Endothelial cell of umbilical vein (primary cell): ENCODE data around the gene FBXO9. TPM values are rescaled to one million over a fixed set of nuclear protein-coding genes. Genes with fewer than 3 reads are reported as not detected.

ENCODE experiments used
- BruUV-seq: library from RNA; stranded (reverse); fragments of 400-500 nt; replicated peaks from 2 replicates; lab custom pipeline; 2021; lab: Mats Ljungman, UMichigan
- CTCF ChIA-PET: fragments of 300-600, 350-600 bp; sonication (Branson Sonifier 250); formaldehyde crosslinking; loops from one replicate; lab custom pipeline; 2021; ENCODE audit warnings: antibody characterized with exemption, inconsistent platforms; lab: Charles Lee
- POLR2A ChIA-PET: fragments of 300-600, 350-600 bp; sonication (Branson Sonifier 250); formaldehyde crosslinking; loops from one replicate; lab custom pipeline; 2021; ENCODE audit warnings: antibody characterized with exemption, inconsistent platforms; lab: Charles Lee
- DNase-seq: peaks from one replicate; pipeline ENCODE4 v3.0.0-alpha.2; 2011; ENCODE audit warnings: low read depth, low spot score
- FAIRE-seq: peaks from 2 replicates; lab custom pipeline; 2011; peaks lifted over from hg19 to GRCh38; lab: Jason Lieb, UNC
- H2AFZ ChIP-seq: 2 replicates; pipeline ENCODE4 v1.6.0; 2012; ENCODE audit warnings: low read depth, low read length, control low read depth, inconsistent platforms
- H3K27ac ChIP-seq: 2 replicates; pipeline ENCODE4 v1.5.1; 2011; ENCODE audit warnings: low read depth, mild to moderate bottlenecking, control low read depth, low read length, moderate library complexity; ENCODE audit not compliant: insufficient read depth
- H3K27me3 ChIP-seq, 2 experiments: 2 replicates each; pipeline versions ENCODE4 v1.6.0 to v1.6.1; 2011; ENCODE audit warnings: low read length in 2 of 2, mixed read lengths in 1 of 2; ENCODE audit not compliant: control insufficient read depth in 2 of 2, insufficient read depth in 2 of 2
- H3K36me3 ChIP-seq, 2 experiments: 2 replicates in 1 of 2; 3 replicates in 1 of 2; pipeline ENCODE4 v1.5.1; 2011; ENCODE audit warnings: low read length in 2 of 2, mild to moderate bottlenecking in 1 of 2, moderate library complexity in 1 of 2; ENCODE audit not compliant: control insufficient read depth in 2 of 2, insufficient read depth in 2 of 2; ENCODE audit errors: extremely low read depth in 1 of 2
- H3K4me1 ChIP-seq: 3 replicates; pipeline ENCODE4 v1.5.1; 2011; ENCODE audit warnings: mild to moderate bottlenecking, low read length; ENCODE audit not compliant: control insufficient read depth, insufficient read depth; ENCODE audit errors: extremely low read depth
- H3K4me2 ChIP-seq: 2 replicates; pipeline ENCODE4 v1.6.1; 2011; ENCODE audit warnings: low read length, control low read depth, mixed read lengths; ENCODE audit not compliant: insufficient read depth
- H3K4me3 ChIP-seq, 3 experiments: fragments of 200-600 bp in 1 of 3; sonication (generic), shearing (Covaris generic) in 1 of 3; replicated peaks in 1 of 3; 2 replicates each; pipeline ENCODE4 v1.5.1; 2011 to 2016; ENCODE audit warnings: control low read depth in 3 of 3, low read length in 3 of 3, mild to moderate bottlenecking in 2 of 3, inconsistent platforms in 1 of 3, low read depth in 1 of 3, moderate library complexity in 1 of 3; ENCODE audit not compliant: insufficient read depth in 1 of 3
- H3K79me2 ChIP-seq: 2 replicates; pipeline ENCODE4 v1.6.0; 2012; ENCODE audit warnings: low read length, inconsistent platforms; ENCODE audit not compliant: control insufficient read depth, insufficient read depth
- H3K9ac ChIP-seq: replicated peaks from 2 replicates; pipeline ENCODE3; 2011; ENCODE audit warnings: low read length, control low read depth; ENCODE audit not compliant: insufficient read depth; ENCODE audit errors: extremely low read depth
- H3K9me1 ChIP-seq: replicated peaks from 3 replicates; pipeline ENCODE4 v1.6.0; 2011; ENCODE audit warnings: mild to moderate bottlenecking, low read length; ENCODE audit not compliant: control insufficient read depth, insufficient read depth; ENCODE audit errors: extremely low read depth
- H3K9me3 ChIP-seq: replicated peaks from 2 replicates; pipeline ENCODE4 v1.5.1; 2012; ENCODE audit warnings: low read length, inconsistent platforms; ENCODE audit not compliant: control insufficient read depth, insufficient read depth
- H4K20me1 ChIP-seq: replicated peaks from 2 replicates; pipeline ENCODE3; 2011; ENCODE audit warnings: mild to moderate bottlenecking, low read length; ENCODE audit not compliant: control insufficient read depth, insufficient read depth; ENCODE audit errors: extremely low read depth
- EZH2 ChIP-seq: IDR thresholded peaks from 2 replicates; pipeline ENCODE4 v1.6.1; 2012; ENCODE audit warnings: borderline replicate concordance, low read depth, mild to moderate bottlenecking, moderate library complexity, low read length, inconsistent platforms; ENCODE audit not compliant: severe bottlenecking
- FOS ChIP-seq: IDR thresholded peaks from 2 replicates; pipeline ENCODE4 v1.6.1; 2011; ENCODE audit warnings: mild to moderate bottlenecking, low read length, moderate library complexity, borderline replicate concordance; ENCODE audit not compliant: insufficient read depth
- GATA2 ChIP-seq: IDR thresholded peaks from 2 replicates; pipeline ENCODE4 v1.7.0; 2011; ENCODE audit warnings: low read depth, mild to moderate bottlenecking, moderate library complexity, mixed read lengths, low read length; ENCODE audit not compliant: insufficient read length, insufficient read depth
- JUN ChIP-seq: IDR thresholded peaks from 2 replicates; pipeline ENCODE4 v1.6.1; 2011; ENCODE audit warnings: borderline replicate concordance, low read depth; ENCODE audit not compliant: insufficient read length, insufficient read depth
- MYC ChIP-seq: IDR thresholded peaks from one replicate; pipeline ENCODE4 v1.6.1; 2011; ENCODE audit warnings: mild to moderate bottlenecking, low read depth, low read length
- POLR2A ChIP-seq: IDR thresholded peaks from 2 replicates; pipeline ENCODE4 v1.6.1; 2012; ENCODE audit warnings: low read depth, mild to moderate bottlenecking, control low read depth, low read length
- POLR2AphosphoS5 ChIP-seq: IDR thresholded peaks from 2 replicates; pipeline ENCODE4 v1.6.1; 2012; ENCODE audit warnings: low read depth, mild to moderate bottlenecking, control low read depth, low read length, moderate library complexity; ENCODE audit not compliant: insufficient read depth
- dilution Hi-C: fragments of 300-500 bp; cut with MboI; formaldehyde crosslinking; loops from one replicate; pipeline ENCODE4 v1.15.0; 2019; ENCODE audit warnings: low sequenced_read_pairs; ENCODE audit not compliant: extremely low pct_ligation_motif_present
- intact Hi-C: fragments of 100-400 bp; cut with micrococcal nuclease; formaldehyde crosslinking; loops from one replicate; pipeline ENCODE4 v1.10.0; 2022
- polyA plus RNA-seq, 4 experiments: library from polyadenylated mRNA; depleted of rRNA in 3 of 4; stranded (reverse) in 3 of 4; unstranded in 1 of 4; fragments of >200 nt; gene quantifications; 2 replicates each; pipeline versions ENCODE4 v1.2.1 to v1.2.3, GENCODE V29; 2011 to 2012; ENCODE audit warnings: missing spikeins in 1 of 4
- total RNA-seq: library from RNA; stranded (reverse); gene quantifications from 2 replicates; pipeline ENCODE4 v1.2.3, GENCODE V29; 2021
- TF ChIP-seq, protein P1 (sequence below): IDR thresholded peaks from 2 replicates; pipeline ENCODE4 v1.6.1; 2011; ENCODE audit not compliant: insufficient read depth, insufficient read length
- TF ChIP-seq, protein P2 (sequence below), 2 donors: IDR thresholded peaks; 1 replicate in 1 of 2; 2 replicates in 1 of 2; pipeline ENCODE4 v1.5.1; 2011; ENCODE audit warnings: low read length in 2 of 2, mild to moderate bottlenecking in 2 of 2, moderate library complexity in 2 of 2, control low read depth in 1 of 2, inconsistent platforms in 1 of 2, low read depth in 1 of 2; ENCODE audit not compliant: insufficient read depth in 1 of 2; ENCODE audit errors: extremely low read depth in 1 of 2

Gene FBXO9
- total and polyA plus RNA-seq, 2 donors (not counting 3 experiments of a cell fraction or from before 2014, with no cell fraction given): 48.1 to 58.9 TPM

DNA sequence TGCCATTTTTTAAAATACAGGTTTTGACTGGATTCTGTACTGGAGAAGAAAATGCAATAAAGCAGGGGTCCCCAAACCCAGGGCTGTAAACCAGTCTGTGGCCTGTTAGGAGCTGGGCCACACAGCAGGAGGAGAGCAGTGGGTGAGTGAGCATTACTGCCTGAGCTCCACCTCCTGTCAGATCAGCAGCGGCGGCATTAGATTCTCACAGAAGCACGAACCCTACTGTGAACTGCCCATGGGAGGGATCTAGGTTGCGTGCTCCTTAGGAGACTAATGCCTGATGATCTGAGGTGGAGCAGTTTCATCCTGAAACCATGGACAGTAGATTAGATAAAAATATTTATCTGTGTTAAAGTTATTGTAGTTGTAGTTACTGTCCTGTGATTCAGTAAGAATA lies 21.1 kb upstream of the FBXO9 start:
- DNase-seq (no peak), FAIRE-seq (no peak)
- CTCF ChIA-PET: interaction anchor here (1.4 to 1.5 kb wide), 2 partner anchors 10 to 21 kb away, joined by 4 read pairs; partner anchors contain the start of gene FBXO9
- POLR2A ChIA-PET: no interaction called here
- no peak overlapping the region for H2AFZ ChIP-seq
- BruUV-seq: no TSS peak
- dilution Hi-C loops: no loop called here
- intact Hi-C loops: no loop called here
- no peaks in the 10 kb centered on the region for H3K27me3 ChIP-seq
- H3K4me3 ChIP-seq: no peak overlapping the region
- no peak overlapping the region for H3K4me2 ChIP-seq
- H3K4me1 ChIP-seq: peaks cover 28% of the 10 kb centered on the region
- no peaks in the 10 kb centered on the region for H3K79me2 ChIP-seq
- no peak overlapping the region for H3K27ac ChIP-seq
- H3K9me1 ChIP-seq: no peaks in the 10 kb centered on the region
- H3K36me3 ChIP-seq: peaks cover 2 to 4% of the 10 kb centered on the region in 2 experiments
- H3K9ac ChIP-seq: no peak overlapping the region
- no peaks in the 10 kb centered on the region for H4K20me1 ChIP-seq
- no peaks in the 10 kb centered on the region for H3K9me3 ChIP-seq
- no peak for TF ChIP-seq EZH2
- TF ChIP-seq GATA2: no peak

DNA sequence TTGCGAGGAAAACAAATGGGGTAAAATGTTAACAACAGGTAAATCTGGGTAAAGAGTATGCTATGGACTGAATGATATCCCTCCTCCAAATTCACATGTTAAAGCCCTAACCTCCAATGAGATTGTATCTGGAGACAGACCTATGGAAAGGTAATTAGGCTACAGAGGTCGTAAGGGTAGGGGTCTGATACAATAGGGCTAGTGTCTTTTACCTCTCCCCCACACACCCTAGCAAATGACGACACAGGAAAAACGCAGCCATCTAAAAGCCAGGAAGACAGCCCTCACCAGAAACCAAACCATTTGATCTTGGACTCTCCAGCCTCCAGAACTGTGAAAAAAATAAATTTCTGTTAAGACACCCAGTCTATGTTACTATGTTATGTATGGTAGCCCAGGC lies 20.6 kb upstream of the FBXO9 start:
- Histone ChIP-seq H2AFZ (no peak overlapping the region), H3K9me3 (no peaks in the 10 kb centered on the region), H3K79me2 (no peaks in the 10 kb centered on the region), H3K36me3 (peaks cover 1 to 2% of the 10 kb centered on the region in 2 experiments), H3K4me2 (no peak overlapping the region), H3K4me3 (no peak overlapping the region), H3K4me1 (peaks cover 28% of the 10 kb centered on the region), H3K9ac (no peak overlapping the region), H4K20me1 (no peaks in the 10 kb centered on the region), H3K9me1 (no peaks in the 10 kb centered on the region), H3K27me3 (no peaks in the 10 kb centered on the region), H3K27ac (no peak overlapping the region)
- POLR2A ChIA-PET: no interaction called here
- TF ChIP-seq, protein P1, sequence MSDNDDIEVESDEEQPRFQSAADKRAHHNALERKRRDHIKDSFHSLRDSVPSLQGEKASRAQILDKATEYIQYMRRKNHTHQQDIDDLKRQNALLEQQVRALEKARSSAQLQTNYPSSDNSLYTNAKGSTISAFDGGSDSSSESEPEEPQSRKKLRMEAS: no peak
- TF ChIP-seq, protein P2, sequence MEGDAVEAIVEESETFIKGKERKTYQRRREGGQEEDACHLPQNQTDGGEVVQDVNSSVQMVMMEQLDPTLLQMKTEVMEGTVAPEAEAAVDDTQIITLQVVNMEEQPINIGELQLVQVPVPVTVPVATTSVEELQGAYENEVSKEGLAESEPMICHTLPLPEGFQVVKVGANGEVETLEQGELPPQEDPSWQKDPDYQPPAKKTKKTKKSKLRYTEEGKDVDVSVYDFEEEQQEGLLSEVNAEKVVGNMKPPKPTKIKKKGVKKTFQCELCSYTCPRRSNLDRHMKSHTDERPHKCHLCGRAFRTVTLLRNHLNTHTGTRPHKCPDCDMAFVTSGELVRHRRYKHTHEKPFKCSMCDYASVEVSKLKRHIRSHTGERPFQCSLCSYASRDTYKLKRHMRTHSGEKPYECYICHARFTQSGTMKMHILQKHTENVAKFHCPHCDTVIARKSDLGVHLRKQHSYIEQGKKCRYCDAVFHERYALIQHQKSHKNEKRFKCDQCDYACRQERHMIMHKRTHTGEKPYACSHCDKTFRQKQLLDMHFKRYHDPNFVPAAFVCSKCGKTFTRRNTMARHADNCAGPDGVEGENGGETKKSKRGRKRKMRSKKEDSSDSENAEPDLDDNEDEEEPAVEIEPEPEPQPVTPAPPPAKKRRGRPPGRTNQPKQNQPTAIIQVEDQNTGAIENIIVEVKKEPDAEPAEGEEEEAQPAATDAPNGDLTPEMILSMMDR (IDR thresholded peaks at IDR 0.05; ENCODE audit: extremely low read depth in 1 of 2, insufficient read depth in 1 of 2, low read depth in 1 of 2, low read length in 2 of 2): no peak
- TF ChIP-seq EZH2: no peak
- TF ChIP-seq FOS: no peak
- TF ChIP-seq MYC: no peak
- TF ChIP-seq JUN: no peak
- TF ChIP-seq GATA2: no peak
- no peak for TF ChIP-seq POLR2AphosphoS5
- no peak for TF ChIP-seq POLR2A
- dilution Hi-C loops (no loop called here), intact Hi-C loops (no loop called here)
- CTCF ChIA-PET: interaction anchor here (1.5 kb wide), 1 partner anchor 21 kb away, joined by 4 read pairs; the partner anchor contains the start of gene FBXO9
- FAIRE-seq (no peak), DNase-seq (no peak)
- BruUV-seq: no TSS peak
